ENCODE measurements around the gene MMEL1. TPM values are rescaled to one million over a fixed set of nuclear protein-coding genes. Genes with fewer than 3 reads are reported as not detected.

MMEL1 gene
- total and polyA plus RNA-seq, 2 of the 13 experiments (the other 11 are each of a cell fraction or from before 2014, with no cell fraction given): 0.48 TPM; not detected in 1

DNA sequence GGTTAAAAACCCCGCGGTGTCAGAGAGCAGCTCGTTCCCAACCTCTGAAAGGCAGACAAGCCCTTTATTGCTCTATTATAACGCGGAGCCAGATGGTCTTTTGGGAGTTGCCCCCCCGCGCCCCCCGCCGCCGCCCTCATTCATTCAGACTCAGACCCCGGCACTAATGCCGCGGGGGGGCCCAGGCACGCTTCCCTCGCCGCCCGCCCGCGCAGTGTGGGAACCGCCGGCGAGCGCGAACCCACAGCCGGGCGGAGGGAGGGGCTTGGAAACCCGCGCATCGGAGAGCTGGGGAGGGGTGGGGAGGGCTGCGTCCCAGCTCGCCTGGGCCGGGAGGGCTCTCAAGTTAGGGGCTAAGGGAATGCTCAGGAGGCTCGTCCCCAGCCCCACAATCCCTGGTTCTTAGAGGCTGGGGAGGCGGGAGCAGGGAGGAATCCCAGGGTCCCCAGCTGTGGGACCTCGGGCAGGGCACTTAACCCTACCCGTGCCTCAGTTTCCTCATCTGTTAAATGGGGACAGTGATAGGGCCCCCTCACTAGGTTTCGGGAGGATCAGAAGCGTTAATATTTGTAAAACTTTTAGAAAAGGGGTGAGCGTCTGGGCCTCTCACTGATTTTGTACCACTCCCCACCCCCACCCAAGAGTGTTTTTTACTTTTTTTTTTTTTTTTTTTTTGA, 91.9 kb downstream of the MMEL1 start:
- Histone ChIP-seq H3K9me3 (ENCODE audit: low read length) (no peaks in the 10 kb centered on the region), H3K9ac (ENCODE audit: insufficient read depth, low read depth, low read length) (no peak overlapping the region), H3K27ac (ENCODE audit: extremely low read length, insufficient read depth, low read length) (no peak overlapping the region), H3K36me3 (replicated peaks in 1 of 2; ENCODE audit: control insufficient read depth in 1 of 2, insufficient read depth in 2 of 2, low read length in 2 of 2) (no peaks in the 10 kb centered on the region), H3K4me2 (ENCODE audit: low read depth, low read length) (no peak overlapping the region), H2AFZ (ENCODE audit: low read length) (no peak overlapping the region), H3K79me2 (ENCODE audit: insufficient read depth, low read length) (no peaks in the 10 kb centered on the region), H3K4me3 (replicated peaks in 1 of 3; ENCODE audit: insufficient read depth in 1 of 3, low read depth in 2 of 3, low read length in 3 of 3) (no peak overlapping the region), H3K4me1 (ENCODE audit: insufficient read depth, low read length) (peaks cover 44% of the 10 kb centered on the region), H3K27me3 (ENCODE audit: control insufficient read depth in 1 of 2, insufficient read depth in 2 of 2, low read length in 2 of 2) (peaks cover 6 to 15% of the 10 kb centered on the region in 2 experiments; a peak in 3 of 5 replicates), H4K20me1 (ENCODE audit: insufficient read depth, low read length) (no peaks in the 10 kb centered on the region)
- CTCF ChIA-PET (ENCODE audit: low intra/inter-chr PET ratio, low total read pairs): no interaction called here
- WGBS (ENCODE audit: low lambda C conversion rate): 72% methylated on average over 15 of the region's 39 CpGs
- FAIRE-seq: no peak
- no peak for DNase-seq (ENCODE audit: low spot score)
- BruUV-seq (replicated peaks): no TSS peak
- in situ Hi-C loops (cut with HindIII; ENCODE audit: extremely low pct_ligation_motif_present, low pct_unique_long_range_greater_than_20kb) (no loop called here), intact Hi-C loops (cut with micrococcal nuclease; ENCODE audit: unreplicated experiment) (no loop called here)
- POLR2A ChIA-PET: no interaction called here
- TF ChIP-seq ESRRA (CRISPR knock-in tag; IDR thresholded peaks at IDR 0.05; ENCODE audit: low read depth) (no peak), FOXP1 (IDR thresholded peaks at IDR 0.05) (no peak), FOXP1 (CRISPR knock-in tag; IDR thresholded peaks at IDR 0.05) (no peak), ZMYM4 (CRISPR knock-in tag; IDR thresholded peaks at IDR 0.05) (no peak), ZC3H4 (CRISPR knock-in tag; IDR thresholded peaks at IDR 0.05; ENCODE audit: borderline replicate concordance) (no peak), NFE2L2 (IDR thresholded peaks at IDR 0.05; ENCODE audit: low read length) (no peak), ZNF354B (CRISPR knock-in tag; IDR thresholded peaks at IDR 0.05) (no peak), GPN1 (CRISPR knock-in tag; IDR thresholded peaks at IDR 0.05; ENCODE audit: borderline replicate concordance) (no peak), YEATS4 (CRISPR knock-in tag; IDR thresholded peaks at IDR 0.05; ENCODE audit: borderline replicate concordance) (no peak), SPEN (CRISPR knock-in tag; IDR thresholded peaks at IDR 0.05; ENCODE audit: low read depth) (no peak), ZNF816 (CRISPR knock-in tag; IDR thresholded peaks at IDR 0.05; ENCODE audit: borderline replicate concordance) (no peak), EEA1 (CRISPR knock-in tag; IDR thresholded peaks at IDR 0.05; ENCODE audit: borderline replicate concordance) (no peak), ZNF678 (CRISPR knock-in tag; IDR thresholded peaks at IDR 0.05) (no peak), SRF (IDR thresholded peaks at IDR 0.05; ENCODE audit: low read depth, low read length) (no peak), GTF2F1 (IDR thresholded peaks at IDR 0.05; ENCODE audit: low read length) (no peak), ATAD3A (CRISPR knock-in tag; IDR thresholded peaks at IDR 0.05) (no peak), TGIF2 (CRISPR knock-in tag; IDR thresholded peaks at IDR 0.05) (no peak), ATF1 (CRISPR knock-in tag; IDR thresholded peaks at IDR 0.05) (no peak), DBP (CRISPR knock-in tag; IDR thresholded peaks at IDR 0.05; ENCODE audit: not compliant biosample characterization) (no peak), SAP130 (CRISPR knock-in tag; IDR thresholded peaks at IDR 0.05; ENCODE audit: low read depth) (no peak)
- ATAC-seq: no peak

Other genes starting within 250 kb of the MMEL1 start
- gene MORN1, start 241.5 kb downstream of the MMEL1 start, total RNA-seq (2016; rRNA removed; fragmentation: Illumina TruSeq; extraction: Trizol): 3.9 and 6.5 TPM in 2 replicates
- gene MORN1, start 241.5 kb downstream of the MMEL1 start, polyA plus RNA-seq (2011; rRNA removed): 2.6 and 3.1 TPM in 2 replicates
- 83.9 and 128 TPM in 2 replicates for gene RER1, start 241.2 kb downstream of the MMEL1 start, total RNA-seq (2016; rRNA removed; fragmentation: Illumina TruSeq; extraction: Trizol)
- 135 and 164 TPM in 2 replicates for gene RER1, start 241.2 kb downstream of the MMEL1 start, polyA plus RNA-seq (2011; rRNA removed)
- gene PEX10, start 220.5 kb downstream of the MMEL1 start, total RNA-seq (2016; rRNA removed; fragmentation: Illumina TruSeq; extraction: Trizol): 38.3 and 39.6 TPM in 2 replicates
- 16.1 and 21.0 TPM in 2 replicates for gene PEX10, start 220.5 kb downstream of the MMEL1 start, polyA plus RNA-seq (2011; rRNA removed)
- 0.14 and 0.15 TPM in 2 replicates for gene PLCH2, start 156.7 kb downstream of the MMEL1 start, total RNA-seq (2016; rRNA removed; fragmentation: Illumina TruSeq; extraction: Trizol)
- gene PLCH2, start 156.7 kb downstream of the MMEL1 start, polyA plus RNA-seq (2011; rRNA removed): 0.67 and 1.3 TPM in 2 replicates
- 9.2 and 19.3 TPM in 2 replicates for gene PANK4, start 106.4 kb downstream of the MMEL1 start, total RNA-seq (2016; rRNA removed; fragmentation: Illumina TruSeq; extraction: Trizol)
- gene PANK4, start 106.4 kb downstream of the MMEL1 start, polyA plus RNA-seq (2011; rRNA removed): 17.2 and 17.4 TPM in 2 replicates
- gene HES5, start 102.8 kb downstream of the MMEL1 start, total RNA-seq (2016; rRNA removed; fragmentation: Illumina TruSeq; extraction: Trizol): not detected in 2 replicates
- 0.05 TPM in 1 of 2 replicates, not detected in the other for gene HES5, start 102.8 kb downstream of the MMEL1 start, polyA plus RNA-seq (2011; rRNA removed)
- 6.2 and 11.9 TPM in 2 replicates for gene TNFRSF14, start 76.6 kb downstream of the MMEL1 start, total RNA-seq (2016; rRNA removed; fragmentation: Illumina TruSeq; extraction: Trizol)
- 49.9 and 70.7 TPM in 2 replicates for gene TNFRSF14, start 76.6 kb downstream of the MMEL1 start, polyA plus RNA-seq (2011; rRNA removed)
- gene PRXL2B, start 46.2 kb downstream of the MMEL1 start, total RNA-seq (2016; rRNA removed; fragmentation: Illumina TruSeq; extraction: Trizol): 14.1 and 16.8 TPM in 2 replicates
- gene PRXL2B, start 46.2 kb downstream of the MMEL1 start, polyA plus RNA-seq (2011; rRNA removed): 22.1 and 29.5 TPM in 2 replicates
- 0.07 TPM in 1 of 2 replicates, not detected in the other for gene TTC34, start 168.7 kb upstream of the MMEL1 start, total RNA-seq (2016; rRNA removed; fragmentation: Illumina TruSeq; extraction: Trizol)
- gene TTC34, start 168.7 kb upstream of the MMEL1 start, polyA plus RNA-seq (2011; rRNA removed): 0.11 and 0.13 TPM in 2 replicates

All from HepG2 (cell line).